Left ventricle myocardium superior (tissue), 1 donor: ENCODE measurements around the gene UBL4B. TPM values are rescaled to one million over a fixed set of nuclear protein-coding genes. Genes with fewer than 3 reads are reported as not detected.

Experiments used
- ATAC-seq: fragments of 200-7000 bp; cut with Tn5 transposase; one replicate; pipeline ENCODE4 v1.9.1; 2020; ENCODE audit warnings: mild to moderate bottlenecking, moderate library complexity
- DNase-seq: peaks from one replicate; pipeline ENCODE4 v3.0.0-alpha.2; 2020
- intact Hi-C: fragments of 100-400 bp; cut with micrococcal nuclease; formaldehyde crosslinking; loops from one replicate; pipeline ENCODE4 v1.11.0; 2022
- total RNA-seq: library from RNA; stranded (reverse); fragmentation: NEBNext Ultra II Directional; extraction: Animal tissue kit (Norgen Biotek cat#: 25700); gene quantifications from one replicate; pipeline ENCODE4 v1.2.1, GENCODE V29; 2021
- donor health status: DM: no; HTN: yes; CAD: no; lungs with severe emphysema.

The UBL4B gene
- total RNA-seq, 1 donor from 2014 or later: not detected

- ATAC-seq: no peak
- intact Hi-C loops: no loop called here
- no peak for DNase-seq
Measured at GRCh38 chr1:110144366-110144765, 32.1 kb downstream of the UBL4B start.

GRCh38 chr1:110148961-110149360 lies 36.7 kb downstream of the UBL4B start:
- intact Hi-C loops: no loop called here
- ATAC-seq (no peak), DNase-seq (no peak)

- ATAC-seq: peak; percentile 38
- intact Hi-C loops: no loop called here
Measured at GRCh38 chr1:110150330-110151174, 38.3 kb downstream of the UBL4B start, which contains the start of gene SLC6A17. Gene SLC6A17, plus strand, starts transcription at chr1:110150494. Its CDS starts 16,436 bp downstream, at chr1:110166930.

GRCh38 chr1:110151175-110151669 lies 39.0 kb downstream of the UBL4B start:
- DNase-seq: no peak
- ATAC-seq: no peak
- intact Hi-C loops: no loop called here

More at GRCh38 chr1:110150330-110151174, 38.3 kb downstream of the UBL4B start, which contains the start of gene SLC6A17:
- no peak for DNase-seq

- ATAC-seq (no peak), DNase-seq (no peak)
- intact Hi-C loops: no loop called here
Measured at GRCh38 chr1:110152133-110152785, 40.0 kb downstream of the UBL4B start.

- intact Hi-C loops: no loop called here
- DNase-seq: no peak
- no peak for ATAC-seq
Measured at GRCh38 chr1:110153407-110153950, 41.2 kb downstream of the UBL4B start.

GRCh38 chr1:110155878-110156522 lies 43.8 kb downstream of the UBL4B start:
- DNase-seq (peak; percentile 75), ATAC-seq (peak; percentile 78)
- intact Hi-C loops: no loop called here

- intact Hi-C loops: no loop called here
- ATAC-seq: no peak
- no peak for DNase-seq
Measured at GRCh38 chr1:110158261-110158660, 46.0 kb downstream of the UBL4B start.

- no peak for ATAC-seq
- no peak for DNase-seq
- intact Hi-C loops: no loop called here
Measured at GRCh38 chr1:110159168-110159567, 46.9 kb downstream of the UBL4B start.

- no peak for DNase-seq
- ATAC-seq: no peak
- intact Hi-C loops: no loop called here
Measured at GRCh38 chr1:110160538-110161100, 48.4 kb downstream of the UBL4B start.

- intact Hi-C loops: no loop called here
- ATAC-seq: no peak
- no peak for DNase-seq
Measured at GRCh38 chr1:110161165-110161564, 48.9 kb downstream of the UBL4B start.

- intact Hi-C loops: no loop called here
- ATAC-seq: no peak
Measured at GRCh38 chr1:110161849-110162248, 49.6 kb downstream of the UBL4B start.

More at GRCh38 chr1:110161849-110162248, 49.6 kb downstream of the UBL4B start:
- no peak for DNase-seq

Other genes starting within 250 kb of the UBL4B start
- gene CSF1, start 201.6 kb upstream of the UBL4B start, total RNA-seq: 14.9 TPM
- 43.8 TPM for gene AHCYL1, start 127.7 kb upstream of the UBL4B start, total RNA-seq
- 17.2 TPM for gene STRIP1, start 77.8 kb upstream of the UBL4B start, total RNA-seq
- gene ALX3, start 41.8 kb upstream of the UBL4B start, total RNA-seq: not detected
- gene SLC6A17, start 38.1 kb downstream of the UBL4B start, total RNA-seq: not detected
- 4.7 TPM for gene KCNC4, start 97.9 kb downstream of the UBL4B start, total RNA-seq
- gene RBM15, start 226.9 kb downstream of the UBL4B start, total RNA-seq: 14.1 TPM